GM18517 (cell line): Measurements from ENCODE around the gene TJAP1.

ENCODE experiments used
- ATAC-seq: cut with Tn5 transposase; IDR thresholded peaks from one replicate; pipeline ENCODE4 v1.9.1; 2021; ENCODE audit warnings: mild to moderate bottlenecking, moderate library complexity; ENCODE audit not compliant: unreplicated experiment

Gene TJAP1

GRCh38 chr6:43477235-43478007, at the start of gene TJAP1:
Gene TJAP1 (plus strand): TSS chr6:43477570. CDS start chr6:43499002, 21,432 bp downstream.
- ATAC-seq, result no peak

GRCh38 chr6:43428112-43428570, 49.2 kb upstream of the TJAP1 start:
- peak; percentile 34 for ATAC-seq

GRCh38 chr6:43428874-43429273, 48.5 kb upstream of the TJAP1 start:
- no peak for ATAC-seq

- ATAC-seq, result no peak
Observed at GRCh38 chr6:43432009-43432945, 45.1 kb upstream of the TJAP1 start.

GRCh38 chr6:43433148-43433547, 44.2 kb upstream of the TJAP1 start:
- ATAC-seq, result no peak

DNA sequence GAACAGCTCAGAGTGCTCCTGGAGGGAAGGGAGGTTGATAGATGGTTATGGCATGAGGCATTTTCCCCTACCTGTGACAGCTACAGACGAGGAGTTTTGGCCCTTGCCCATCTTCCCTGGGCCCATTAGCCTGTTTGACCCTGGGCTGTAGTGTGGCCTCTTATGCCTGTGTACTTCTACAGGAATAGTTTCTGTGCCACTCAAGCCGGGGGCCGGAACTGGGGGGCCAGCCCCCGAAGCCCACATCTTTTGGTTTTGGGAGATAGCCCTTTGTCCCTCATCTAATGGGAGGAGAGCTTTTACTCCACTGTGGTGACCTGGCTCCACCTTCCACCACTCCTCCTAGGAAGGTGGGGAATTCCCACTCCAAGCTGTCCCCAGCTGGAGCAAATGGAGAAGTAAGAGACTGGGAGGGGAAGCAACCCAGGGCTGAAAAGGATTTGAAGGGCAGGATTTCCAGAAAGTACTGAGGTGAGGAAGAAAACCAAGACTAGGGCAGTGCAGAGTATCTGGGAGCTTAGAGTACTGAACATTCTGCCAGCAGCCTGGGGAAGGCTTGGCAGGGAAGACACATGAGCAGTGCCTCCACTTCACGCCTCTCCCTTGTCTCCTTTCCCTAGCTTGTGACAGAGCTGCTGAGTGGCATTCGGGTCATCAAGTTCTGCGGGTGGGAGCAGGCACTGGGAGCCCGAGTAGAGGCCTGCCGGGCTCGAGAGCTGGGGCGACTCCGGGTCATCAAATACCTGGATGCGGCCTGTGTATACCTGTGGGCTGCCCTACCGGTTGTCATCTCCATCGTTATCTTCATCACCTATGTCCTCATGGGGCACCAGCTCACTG, 43.1 kb upstream of the TJAP1 start:
- no peak for ATAC-seq

- no peak for ATAC-seq
Observed at GRCh38 chr6:43434943-43435342, 42.4 kb upstream of the TJAP1 start.

DNA sequence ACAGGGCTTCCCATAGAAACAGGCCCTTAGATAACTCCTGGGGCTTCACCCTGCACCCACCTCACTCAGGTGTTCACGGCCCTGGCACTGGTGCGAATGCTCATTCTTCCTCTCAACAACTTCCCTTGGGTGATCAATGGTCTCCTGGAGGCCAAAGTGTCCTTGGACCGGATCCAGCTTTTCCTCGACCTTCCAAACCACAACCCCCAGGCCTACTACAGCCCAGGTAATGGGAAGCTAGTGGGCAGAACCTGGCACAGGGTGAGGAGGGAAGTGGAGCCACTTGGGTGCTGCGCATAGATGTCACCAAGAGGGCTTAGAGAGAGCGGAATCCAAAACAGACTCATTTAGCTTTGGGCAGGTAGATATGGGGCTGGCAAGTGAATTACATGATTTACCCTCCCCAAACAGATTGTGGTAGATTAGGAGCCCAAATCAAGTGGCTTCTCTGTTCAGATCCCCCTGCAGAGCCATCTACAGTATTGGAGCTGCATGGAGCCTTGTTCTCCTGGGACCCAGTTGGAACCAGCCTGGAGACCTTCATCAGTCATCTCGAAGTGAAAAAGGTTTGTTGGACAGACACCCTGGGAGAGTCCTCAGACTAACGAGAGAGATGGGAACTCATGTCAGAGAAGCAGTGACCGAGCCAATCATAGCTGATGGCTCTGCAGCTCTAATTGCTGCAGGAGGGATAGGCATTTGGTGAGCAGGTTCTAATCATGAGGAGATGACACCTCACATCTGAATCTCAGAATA, 41.5 kb upstream of the TJAP1 start:
- no peak for ATAC-seq

- no peak for ATAC-seq
Observed at GRCh38 chr6:43436577-43437282, 40.6 kb upstream of the TJAP1 start.

GRCh38 chr6:43437700-43438099, 39.7 kb upstream of the TJAP1 start:
- ATAC-seq, result no peak

DNA sequence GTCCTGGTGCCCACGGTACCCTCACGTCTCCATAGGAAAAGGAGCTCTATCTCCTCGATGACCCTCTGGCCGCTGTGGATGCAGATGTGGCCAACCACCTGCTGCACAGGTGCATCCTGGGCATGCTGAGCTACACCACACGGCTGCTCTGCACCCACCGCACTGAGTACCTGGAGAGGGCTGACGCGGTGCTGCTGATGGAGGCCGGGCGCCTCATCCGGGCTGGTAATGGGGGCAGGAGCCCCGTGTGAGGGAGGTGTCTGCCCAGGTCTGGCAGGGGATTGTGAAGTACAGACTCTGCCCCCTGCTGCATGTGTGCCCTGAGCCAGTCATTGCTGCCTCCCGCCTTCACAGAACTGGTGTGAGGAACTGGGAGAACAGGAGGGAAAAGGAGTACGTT, 34.4 kb upstream of the TJAP1 start:
- no peak for ATAC-seq

DNA sequence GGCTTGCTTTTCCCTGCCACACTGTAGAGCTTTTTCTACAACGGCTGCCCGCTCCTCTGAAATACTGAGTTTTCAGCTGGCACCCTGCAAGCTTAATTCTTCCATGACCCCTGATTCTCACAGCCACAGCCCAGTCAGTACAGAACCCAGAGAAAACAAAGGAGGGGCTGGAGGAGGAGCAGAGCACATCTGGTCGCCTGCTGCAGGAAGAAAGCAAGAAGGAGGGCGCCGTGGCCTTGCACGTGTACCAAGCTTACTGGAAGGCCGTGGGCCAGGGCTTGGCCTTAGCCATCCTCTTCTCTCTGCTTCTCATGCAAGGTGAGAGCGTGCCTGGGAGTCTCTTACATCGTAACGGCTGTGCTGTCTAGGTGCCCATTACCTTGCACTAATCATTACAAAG, 33.3 kb upstream of the TJAP1 start:
- ATAC-seq, result no peak

- ATAC-seq, result no peak
Observed at GRCh38 chr6:43444582-43444981, 32.8 kb upstream of the TJAP1 start.

DNA sequence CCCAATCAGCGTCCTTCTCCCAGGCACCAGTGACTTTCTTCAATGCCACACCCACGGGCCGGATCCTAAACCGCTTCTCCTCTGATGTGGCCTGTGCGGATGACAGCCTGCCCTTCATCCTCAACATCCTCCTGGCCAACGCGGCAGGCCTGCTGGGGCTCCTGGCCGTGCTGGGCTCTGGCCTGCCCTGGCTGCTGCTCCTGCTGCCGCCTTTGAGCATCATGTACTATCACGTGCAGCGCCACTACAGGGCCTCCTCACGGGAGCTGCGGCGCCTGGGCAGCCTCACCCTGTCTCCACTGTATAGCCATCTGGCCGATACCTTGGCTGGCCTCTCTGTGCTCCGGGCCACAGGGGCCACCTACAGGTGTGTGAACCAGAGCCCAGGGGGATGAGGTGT, 31.8 kb upstream of the TJAP1 start:
- ATAC-seq, result no peak

DNA sequence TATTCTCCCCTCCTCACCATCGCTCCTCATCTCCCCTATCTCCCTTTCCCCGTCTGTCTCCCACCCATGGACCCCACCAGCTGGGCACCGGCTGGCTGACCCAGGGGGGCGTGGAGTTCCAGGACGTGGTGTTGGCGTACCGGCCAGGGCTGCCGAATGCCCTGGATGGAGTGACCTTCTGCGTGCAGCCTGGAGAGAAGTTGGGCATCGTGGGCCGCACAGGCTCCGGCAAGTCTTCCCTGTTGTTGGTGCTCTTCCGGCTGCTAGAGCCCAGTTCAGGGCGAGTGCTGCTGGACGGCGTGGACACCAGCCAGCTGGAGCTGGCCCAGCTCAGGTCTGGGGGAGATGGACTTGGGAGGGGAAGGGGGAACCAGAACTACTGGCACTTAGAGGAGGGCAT, 29.8 kb upstream of the TJAP1 start:
- ATAC-seq, result no peak

- ATAC-seq, result no peak
Observed at GRCh38 chr6:43448916-43449315, 28.5 kb upstream of the TJAP1 start.

DNA sequence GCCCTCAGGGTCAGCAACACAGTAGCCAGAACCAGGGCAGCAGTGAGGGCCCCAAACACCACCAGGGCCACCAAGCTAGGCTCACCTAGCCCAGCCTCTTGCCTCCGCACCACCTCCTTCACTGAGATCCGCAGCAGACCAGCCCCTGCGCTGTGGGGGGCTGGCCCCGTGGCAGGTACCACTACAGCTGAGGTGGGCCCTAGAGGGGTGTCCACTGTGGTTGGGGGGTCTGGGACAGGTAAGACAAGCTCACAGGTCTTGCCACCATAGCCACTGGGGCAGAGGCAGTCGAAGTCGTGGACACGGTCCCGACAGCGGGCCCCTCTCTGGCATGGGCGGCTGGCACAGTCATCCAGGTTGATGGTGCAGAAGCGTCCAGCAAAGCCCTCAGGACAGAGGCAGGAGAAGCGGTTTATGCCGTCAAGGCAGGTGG, 26.7 kb upstream of the TJAP1 start:
- no peak for ATAC-seq

- no peak for ATAC-seq
Observed at GRCh38 chr6:43451348-43451747, 26.0 kb upstream of the TJAP1 start.

GRCh38 chr6:43451939-43452338, 25.4 kb upstream of the TJAP1 start:
- ATAC-seq, result no peak

DNA sequence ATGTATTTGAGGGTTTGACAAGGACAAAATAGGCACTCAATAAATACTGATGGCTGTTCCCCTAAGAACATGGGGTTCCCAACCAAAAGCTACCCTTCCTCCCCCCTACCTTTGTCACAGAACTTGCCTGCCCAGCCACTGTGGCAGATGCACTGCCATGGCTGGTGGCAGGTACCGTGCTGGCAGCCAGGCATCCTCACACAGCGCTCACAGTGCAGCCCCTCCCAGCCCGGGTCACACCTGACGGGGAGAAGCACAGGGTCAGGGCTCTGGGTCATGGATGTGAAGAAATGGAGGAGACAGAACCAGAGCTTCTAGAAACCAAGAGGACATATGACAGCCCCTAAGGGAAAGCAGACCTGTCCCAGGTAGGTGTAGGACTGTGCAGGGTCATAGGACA, 24.5 kb upstream of the TJAP1 start:
- ATAC-seq, result no peak
